Hematopoietic multipotent progenitor cell treated with erythropoietin and hydrocortisone succinate and interleukin-3 and kit ligand, for 4 days (in vitro differentiated cells): ENCODE data around the gene DOK4.

Source experiments
- DNase-seq: peaks from one replicate; pipeline ENCODE4 v3.0.0-alpha.2; 2015

DOK4 gene

GRCh38 chr16:57485916-57486857 lies at the start of gene DOK4:
Gene DOK4 (minus strand): TSS chr16:57486493. CDS start chr16:57479507, 6,986 bp downstream.
- peak; percentile 91 for DNase-seq

- peak; percentile 93 for DNase-seq
Measured at GRCh38 chr16:57535680-57536305, 49.5 kb upstream of the DOK4 start.

- no peak for DNase-seq
Measured at GRCh38 chr16:57534881-57535658, 48.8 kb upstream of the DOK4 start.

GRCh38 chr16:57534337-57534880 lies 48.1 kb upstream of the DOK4 start:
- DNase-seq: no peak

GRCh38 chr16:57533431-57534336 lies 47.4 kb upstream of the DOK4 start:
- peak; percentile 69 for DNase-seq

- no peak for DNase-seq
Measured at GRCh38 chr16:57532266-57532625, 46.0 kb upstream of the DOK4 start.

GRCh38 chr16:57531635-57532265 lies 45.5 kb upstream of the DOK4 start:
- no peak for DNase-seq

- DNase-seq: no peak
Measured at GRCh38 chr16:57531253-57531575, 44.9 kb upstream of the DOK4 start.

- no peak for DNase-seq
Measured at GRCh38 chr16:57530522-57531252, 44.4 kb upstream of the DOK4 start.

- DNase-seq: peak; percentile 69
Measured at GRCh38 chr16:57530104-57530521, 43.8 kb upstream of the DOK4 start.

- no peak for DNase-seq
Measured at GRCh38 chr16:57529391-57530103, 43.3 kb upstream of the DOK4 start.

- DNase-seq: no peak
Measured at GRCh38 chr16:57528499-57529390, 42.5 kb upstream of the DOK4 start.

- DNase-seq: no peak
Measured at GRCh38 chr16:57527610-57528360, 41.5 kb upstream of the DOK4 start.

GRCh38 chr16:57527027-57527426 lies 40.7 kb upstream of the DOK4 start:
- DNase-seq: no peak

- no peak for DNase-seq
Measured at GRCh38 chr16:57526498-57526897, 40.2 kb upstream of the DOK4 start.

- DNase-seq: no peak
Measured at GRCh38 chr16:57525761-57526160, 39.5 kb upstream of the DOK4 start.

GRCh38 chr16:57522960-57523359 lies 36.7 kb upstream of the DOK4 start:
- no peak for DNase-seq

GRCh38 chr16:57519796-57520360 lies 33.6 kb upstream of the DOK4 start:
- DNase-seq: peak; percentile 87
